Choroid plexus epithelial cell (primary cell): ENCODE measurements around the gene KRT16.
"Not testable (repeated sequence)": the region's sequence is repeated elsewhere in the genome, so short reads cannot be mapped to it uniquely, and the experiment has no call there.

Source experiments
- DNase-seq: peaks from one replicate; pipeline ENCODE4 v3.0.0-alpha.2; 2010; ENCODE audit warnings: low read depth
- H3K4me3 ChIP-seq: 2 replicates; pipeline ENCODE4 v1.5.1; 2011; ENCODE audit warnings: low read depth, mild to moderate bottlenecking, control low read depth, low read length, moderate library complexity
- CTCF ChIP-seq: conservative IDR thresholded peaks from 2 replicates; pipeline ENCODE4 v1.5.1; 2011; ENCODE audit warnings: low read depth, mild to moderate bottlenecking, control low read depth, inconsistent platforms, low read length, moderate library complexity

The KRT16 gene

DNA sequence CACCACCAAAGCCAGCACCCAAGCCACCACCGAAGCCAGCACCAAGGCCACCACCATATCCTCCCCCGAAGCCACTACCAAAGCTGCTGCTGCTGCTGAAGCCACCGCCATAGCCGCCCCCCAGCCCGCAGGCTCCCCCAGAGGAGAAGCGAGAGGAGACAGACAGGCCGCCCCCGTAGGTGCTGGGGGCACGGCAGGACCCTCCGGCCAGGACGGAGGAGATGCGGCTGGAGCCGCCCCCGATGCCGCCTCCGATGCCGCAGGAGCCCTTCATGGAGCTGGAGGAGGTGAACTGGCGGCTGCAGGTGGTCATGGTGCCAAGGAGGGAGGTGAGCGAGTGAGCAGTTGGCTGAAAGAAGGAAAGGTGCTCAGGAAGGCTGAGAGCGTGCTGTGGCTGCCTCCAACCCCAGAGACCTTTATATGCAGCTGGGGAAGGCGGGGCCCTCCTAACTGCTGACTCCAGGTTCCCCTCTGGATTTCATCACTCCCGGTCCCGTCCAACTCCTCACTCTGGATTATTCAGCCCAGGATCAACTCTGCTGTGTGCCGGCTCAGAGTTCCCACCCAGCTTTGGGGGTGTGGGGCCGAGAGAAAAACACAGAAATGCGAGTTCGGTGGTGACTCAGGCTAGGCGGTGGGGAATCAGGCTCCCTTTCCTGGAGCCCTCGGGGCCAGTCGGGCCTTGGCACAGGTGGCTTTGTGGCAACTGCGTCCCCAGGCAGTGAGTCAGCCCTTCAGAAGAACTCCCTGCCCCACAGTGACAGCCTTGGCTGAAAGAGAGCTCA lies at the start of gene KRT16:
TSS of gene KRT16 (minus strand) at position 392 of the 785 bp plus-strand sequence. CDS start at position 313, 79 bp downstream.
- not testable (repeated sequence) for H3K4me3 ChIP-seq, DNase-seq

- no peak for DNase-seq
- no peak for TF ChIP-seq CTCF
- H3K4me3 ChIP-seq, result no peak overlapping the region
Measured at GRCh38 chr17:41660221-41660711, 47.7 kb upstream of the KRT16 start.

- H3K4me3 ChIP-seq, result no peak overlapping the region
- TF ChIP-seq CTCF, result no peak
- no peak for DNase-seq
Measured at GRCh38 chr17:41659427-41660212, 47.1 kb upstream of the KRT16 start.

GRCh38 chr17:41658846-41659245 lies 46.3 kb upstream of the KRT16 start:
- no peak for TF ChIP-seq CTCF
- H3K4me3 ChIP-seq, result no peak overlapping the region
- DNase-seq, result no peak

GRCh38 chr17:41657936-41658335 lies 45.4 kb upstream of the KRT16 start:
- H3K4me3 ChIP-seq, result no peak overlapping the region
- no peak for DNase-seq
- TF ChIP-seq CTCF, result no peak

DNA sequence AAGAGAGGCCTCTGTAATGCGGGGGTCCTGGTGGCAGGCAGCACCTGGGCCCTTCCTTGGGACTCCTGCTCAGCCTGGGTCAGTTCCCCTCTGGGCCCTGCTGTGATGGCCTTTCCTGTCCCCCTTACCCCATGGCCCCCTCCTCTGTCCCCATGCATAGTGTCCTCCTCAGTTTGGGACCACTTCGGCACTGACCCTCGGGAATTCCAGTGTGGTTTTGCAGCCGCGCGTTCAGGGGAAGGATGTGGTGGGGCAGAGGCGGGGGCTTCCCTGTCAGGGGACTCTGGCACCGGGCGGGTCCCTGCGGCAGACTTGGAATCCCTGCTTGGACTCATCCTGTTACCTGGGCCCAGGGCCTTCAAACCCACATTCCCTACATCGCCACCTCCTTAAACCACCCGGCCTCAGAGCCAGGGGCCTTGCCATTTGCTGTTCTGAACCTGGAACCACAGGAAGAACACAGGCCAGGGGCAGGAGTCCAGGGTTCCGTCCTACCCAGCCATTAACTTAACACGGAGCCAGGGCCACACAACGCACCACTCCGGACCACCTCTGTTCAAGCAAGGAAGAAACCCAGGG lies 44.7 kb upstream of the KRT16 start:
- no peak for DNase-seq
- no peak for TF ChIP-seq CTCF
- no peak overlapping the region for H3K4me3 ChIP-seq
